IMR-90 (cell line): ENCODE results near the gene MBOAT1. TPM values are rescaled to one million over a fixed set of nuclear protein-coding genes. Genes with fewer than 3 reads are reported as not detected.

Source experiments
- ATAC-seq: fragments of 200-7000 bp; cut with Tn5 transposase; 2 replicates; pipeline ENCODE4 v1.9.1; 2020; ENCODE audit warnings: low read depth, mild to moderate bottlenecking, moderate library complexity
- BruUV-seq: library from RNA; stranded (reverse); fragments of 400-500 nt; replicated peaks from 2 replicates; lab custom pipeline; 2021; lab: Mats Ljungman, UMichigan
- CTCF ChIA-PET: fragments of 300-600 bp; formaldehyde crosslinking; extraction: SDS; loops from one replicate; lab custom pipeline; 2021; ENCODE audit warnings: antibody characterized with exemption; lab: Yijun Ruan, JAX
- POLR2A ChIA-PET: fragments of 300-600 bp; sonication (Branson Sonifier 250); formaldehyde crosslinking; loops from one replicate; lab custom pipeline; 2022; ENCODE audit warnings: antibody characterized with exemption; ENCODE audit not compliant: unreplicated experiment; lab: Charles Lee
- DNase-seq: peaks from one replicate; pipeline ENCODE4 v3.0.0; 2013
- H2AFZ ChIP-seq: replicated peaks from 2 replicates; pipeline ENCODE3; 2013; ENCODE audit warnings: low read length, mild to moderate bottlenecking; ENCODE audit not compliant: poor library complexity
- H2AK5ac ChIP-seq: 2 replicates; pipeline ENCODE4 v1.6.1; 2013; ENCODE audit warnings: low read depth, low read length, inconsistent platforms
- H2AK9ac ChIP-seq: replicated peaks from 2 replicates; pipeline ENCODE3; 2013; ENCODE audit warnings: mild to moderate bottlenecking, low read depth, low read length, moderate library complexity; ENCODE audit not compliant: poor library complexity
- H2BK120ac ChIP-seq: 2 replicates; pipeline ENCODE4 v1.6.1; 2013; ENCODE audit warnings: low read depth, low read length, inconsistent platforms
- H2BK15ac ChIP-seq: 3 replicates; pipeline ENCODE4 v1.6.1; 2013; ENCODE audit warnings: low read depth, low read length, inconsistent platforms
- H2BK20ac ChIP-seq: 2 replicates; pipeline ENCODE4 v1.6.1; 2013; ENCODE audit warnings: low read depth, mild to moderate bottlenecking, inconsistent platforms, low read length, moderate library complexity
- H2BK5ac ChIP-seq: 2 replicates; pipeline ENCODE4 v1.6.1; 2013; ENCODE audit warnings: mild to moderate bottlenecking, low read depth, low read length, inconsistent platforms; ENCODE audit not compliant: poor library complexity, severe bottlenecking
- H3K14ac ChIP-seq: replicated peaks from 2 replicates; pipeline ENCODE4 v1.6.1; 2013; ENCODE audit warnings: low read depth, low read length, inconsistent platforms
- H3K18ac ChIP-seq: 2 replicates; pipeline ENCODE4 v1.6.1; 2013; ENCODE audit warnings: low read depth, low read length, control low read depth
- H3K23ac ChIP-seq: 2 replicates; pipeline ENCODE4 v1.6.1; 2013; ENCODE audit warnings: low read depth, low read length, inconsistent platforms
- H3K27ac ChIP-seq: 2 replicates; pipeline ENCODE4 v1.5.1; 2013; ENCODE audit warnings: mild to moderate bottlenecking, control low read depth, low read length; ENCODE audit not compliant: insufficient read depth
- H3K27me3 ChIP-seq: 2 replicates; pipeline ENCODE4 v1.6.1; 2013; ENCODE audit warnings: low read length; ENCODE audit not compliant: control insufficient read depth, insufficient read depth
- H3K36me3 ChIP-seq: 2 replicates; pipeline ENCODE4 v1.6.1; 2013; ENCODE audit warnings: low read length, mixed read lengths; ENCODE audit not compliant: control insufficient read depth, insufficient read depth
- H3K4ac ChIP-seq: 2 replicates; pipeline ENCODE4 v1.6.1; 2013; ENCODE audit warnings: low read depth, low read length, inconsistent platforms
- H3K4me1 ChIP-seq: 2 replicates; pipeline ENCODE4 v1.6.1; 2013; ENCODE audit warnings: low read length, mixed read lengths; ENCODE audit not compliant: control insufficient read depth, insufficient read depth
- H3K4me2 ChIP-seq: 2 replicates; pipeline ENCODE4 v1.6.1; 2013; ENCODE audit warnings: low read depth, mild to moderate bottlenecking, control low read depth, low read length, moderate library complexity
- H3K4me3 ChIP-seq: 2 replicates; pipeline ENCODE4 v1.5.1; 2013; ENCODE audit warnings: low read depth, mild to moderate bottlenecking, control low read depth, low read length, moderate library complexity; ENCODE audit not compliant: insufficient read depth
- H3K56ac ChIP-seq: 2 replicates; pipeline ENCODE4 v1.6.1; 2013; ENCODE audit warnings: low read length, inconsistent platforms; ENCODE audit not compliant: insufficient read depth; ENCODE audit errors: extremely low read depth
- H3K79me1 ChIP-seq, 2 experiments: 2 replicates each; pipeline ENCODE4 v1.6.1; 2013; ENCODE audit warnings: low read length in 2 of 2, inconsistent platforms in 1 of 2, low read depth in 1 of 2
- H3K9ac ChIP-seq: 2 replicates; pipeline ENCODE4 v1.6.1; 2013; ENCODE audit warnings: low read depth, low read length, control low read depth
- H3K9me1 ChIP-seq: 2 replicates; pipeline ENCODE4 v1.6.1; 2013; ENCODE audit warnings: low read length, inconsistent platforms; ENCODE audit not compliant: insufficient read depth
- H3K9me3 ChIP-seq: 2 replicates; pipeline ENCODE4 v1.6.1; 2013; ENCODE audit warnings: low read length; ENCODE audit not compliant: control insufficient read depth, insufficient read depth
- H4K20me1 ChIP-seq: 2 replicates; pipeline ENCODE4 v1.6.1; 2013; ENCODE audit warnings: low read length, inconsistent platforms; ENCODE audit not compliant: insufficient read depth
- H4K5ac ChIP-seq: 2 replicates; pipeline ENCODE4 v1.6.1; 2013; ENCODE audit warnings: mild to moderate bottlenecking, low read depth, low read length, control low read depth
- H4K8ac ChIP-seq, 2 experiments: 2 replicates each; pipeline ENCODE4 v1.6.1; 2013; ENCODE audit warnings: low read depth in 2 of 2, low read length in 2 of 2, control low read depth in 1 of 2, inconsistent platforms in 1 of 2
- H4K91ac ChIP-seq: 2 replicates; pipeline ENCODE4 v1.6.1; 2013; ENCODE audit warnings: low read depth, low read length, inconsistent platforms; ENCODE audit not compliant: insufficient read depth
- BHLHE40 ChIP-seq: fragments of 150-350 bp; IDR thresholded peaks from 2 replicates; pipeline ENCODE4 v1.6.1; 2016; ENCODE audit warnings: mild to moderate bottlenecking, low read depth, low read length
- CEBPB ChIP-seq: IDR thresholded peaks from 2 replicates; pipeline ENCODE4 v1.6.1; 2012; ENCODE audit warnings: low read depth, low read length, improper control_type of control experiment
- CHD1 ChIP-seq: IDR thresholded peaks from 2 replicates; pipeline ENCODE4 v1.6.1; 2012; ENCODE audit warnings: low read depth, low read length, improper control_type of control experiment
- MXI1 ChIP-seq: IDR thresholded peaks from 2 replicates; pipeline ENCODE4 v1.6.1; 2012; ENCODE audit warnings: low read depth, mild to moderate bottlenecking, low read length, moderate library complexity, borderline replicate concordance
- RAD21 ChIP-seq: IDR thresholded peaks from 2 replicates; pipeline ENCODE4 v1.6.1; 2012; ENCODE audit warnings: low read length, improper control_type of control experiment
- SMC3 ChIP-seq: fragments of 150-350 bp; IDR thresholded peaks from 2 replicates; pipeline ENCODE4 v1.6.1; 2016; ENCODE audit warnings: low read depth, mild to moderate bottlenecking, antibody characterized with exemption, low read length, moderate library complexity
- WGBS, 2 experiments: methylation state at CpG; one replicate each; pipeline versions ENCODE4 v1.1.5 to v1.1.7; 2013; ENCODE audit warnings: missing lambda C conversion rate in 2 of 2; ENCODE audit not compliant: insufficient read length in 1 of 2; ENCODE audit errors: extremely low coverage in 2 of 2; 5-methylcytosine and 5-hydroxymethylcytosine counted together
- dilution Hi-C: fragments of 300-500 bp; cut with HindIII; formaldehyde crosslinking; loops from one replicate; pipeline ENCODE4 v1.14.3; 2018; ENCODE audit warnings: low sequenced_read_pairs; ENCODE audit not compliant: unreplicated experiment
- in situ Hi-C: fragments of 300-500 bp; cut with MboI; formaldehyde crosslinking; loops from 3 replicates; pipeline ENCODE4 v1.14.3; 2019; ENCODE audit warnings: low sequenced_read_pairs, inconsistent platforms, mixed read lengths
- intact Hi-C: fragments of 100-400 bp; cut with micrococcal nuclease; formaldehyde crosslinking; loops from 2 replicates; pipeline ENCODE4 v1.10.0; 2022
- polyA plus RNA-seq, 3 experiments: library from polyadenylated mRNA; depleted of rRNA; stranded (reverse); fragments of >200 nt; gene quantifications; 2 replicates each; pipeline ENCODE4 v1.2.3, GENCODE V29; 2012; ENCODE audit warnings: low replicate concordance in 1 of 3
- total RNA-seq: library from RNA; depleted of rRNA; stranded (reverse); fragments of >200 nt; gene quantifications from 2 replicates; pipeline ENCODE4 v1.2.3, GENCODE V29; 2012
- TF ChIP-seq, protein P1 (sequence below): fragments of 150-350 bp; IDR thresholded peaks from 2 replicates; pipeline ENCODE4 v1.6.1; 2017; ENCODE audit warnings: mild to moderate bottlenecking, antibody characterized with exemption, low read length, low read depth
- TF ChIP-seq, protein P2 (sequence below): conservative IDR thresholded peaks from 2 replicates; pipeline ENCODE4 v1.5.1; 2012; ENCODE audit warnings: mild to moderate bottlenecking, low read depth, low read length, improper control_type of control experiment

MBOAT1 gene
- total and polyA plus RNA-seq, 2 of the 4 experiments (the other 2 are of a cell fraction), result 1.6 to 4.7 TPM

DNA sequence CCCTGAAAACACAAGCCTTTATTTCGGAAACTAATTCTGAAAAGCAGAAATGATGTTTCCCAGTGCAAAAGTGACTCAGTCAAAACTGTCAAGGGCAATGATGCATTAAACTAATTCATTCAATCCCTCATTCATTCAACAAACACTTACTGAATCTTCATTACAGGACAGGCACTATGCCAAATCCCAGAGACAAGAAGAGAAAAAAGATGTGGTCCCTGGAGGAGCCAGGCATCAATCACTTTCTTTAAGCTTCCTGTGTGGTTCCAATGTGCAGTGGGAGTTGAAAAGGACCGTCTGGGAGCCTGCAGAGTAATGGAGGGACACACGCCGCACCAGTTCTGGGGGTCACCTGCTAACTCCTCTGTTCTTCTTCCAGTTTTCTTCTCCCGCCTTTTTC is 113.1 kb downstream of the MBOAT1 start:
- TF ChIP-seq RAD21 (no peak), CHD1 (no peak), BHLHE40 (no peak), CEBPB (no peak), MXI1 (no peak), SMC3 (no peak)
- TF ChIP-seq, protein P1, sequence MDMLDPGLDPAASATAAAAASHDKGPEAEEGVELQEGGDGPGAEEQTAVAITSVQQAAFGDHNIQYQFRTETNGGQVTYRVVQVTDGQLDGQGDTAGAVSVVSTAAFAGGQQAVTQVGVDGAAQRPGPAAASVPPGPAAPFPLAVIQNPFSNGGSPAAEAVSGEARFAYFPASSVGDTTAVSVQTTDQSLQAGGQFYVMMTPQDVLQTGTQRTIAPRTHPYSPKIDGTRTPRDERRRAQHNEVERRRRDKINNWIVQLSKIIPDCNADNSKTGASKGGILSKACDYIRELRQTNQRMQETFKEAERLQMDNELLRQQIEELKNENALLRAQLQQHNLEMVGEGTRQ, result no peak
- TF ChIP-seq, protein P2, sequence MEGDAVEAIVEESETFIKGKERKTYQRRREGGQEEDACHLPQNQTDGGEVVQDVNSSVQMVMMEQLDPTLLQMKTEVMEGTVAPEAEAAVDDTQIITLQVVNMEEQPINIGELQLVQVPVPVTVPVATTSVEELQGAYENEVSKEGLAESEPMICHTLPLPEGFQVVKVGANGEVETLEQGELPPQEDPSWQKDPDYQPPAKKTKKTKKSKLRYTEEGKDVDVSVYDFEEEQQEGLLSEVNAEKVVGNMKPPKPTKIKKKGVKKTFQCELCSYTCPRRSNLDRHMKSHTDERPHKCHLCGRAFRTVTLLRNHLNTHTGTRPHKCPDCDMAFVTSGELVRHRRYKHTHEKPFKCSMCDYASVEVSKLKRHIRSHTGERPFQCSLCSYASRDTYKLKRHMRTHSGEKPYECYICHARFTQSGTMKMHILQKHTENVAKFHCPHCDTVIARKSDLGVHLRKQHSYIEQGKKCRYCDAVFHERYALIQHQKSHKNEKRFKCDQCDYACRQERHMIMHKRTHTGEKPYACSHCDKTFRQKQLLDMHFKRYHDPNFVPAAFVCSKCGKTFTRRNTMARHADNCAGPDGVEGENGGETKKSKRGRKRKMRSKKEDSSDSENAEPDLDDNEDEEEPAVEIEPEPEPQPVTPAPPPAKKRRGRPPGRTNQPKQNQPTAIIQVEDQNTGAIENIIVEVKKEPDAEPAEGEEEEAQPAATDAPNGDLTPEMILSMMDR, result no peak
- no peak overlapping the region for H2BK120ac ChIP-seq
- H2BK20ac ChIP-seq, result no peak overlapping the region
- no peak overlapping the region for H3K4me3 ChIP-seq
- ATAC-seq (no peak), DNase-seq (no peak)
- no peaks in the 10 kb centered on the region for H3K9me1 ChIP-seq
- no peak overlapping the region for H3K14ac ChIP-seq
- no peaks in the 10 kb centered on the region for H3K79me1 ChIP-seq
- no peak overlapping the region for H3K18ac ChIP-seq
- H3K9me3 ChIP-seq, result no peaks in the 10 kb centered on the region
- no peak overlapping the region for H3K23ac ChIP-seq
- H2BK5ac ChIP-seq, result no peak overlapping the region
- H4K91ac ChIP-seq, result no peak overlapping the region
- no peak overlapping the region for H3K9ac ChIP-seq
- H2AK5ac ChIP-seq, result no peak overlapping the region
- dilution Hi-C loops, result no loop called here
- H3K27me3 ChIP-seq, result no peaks in the 10 kb centered on the region
- H4K5ac ChIP-seq, result no peak overlapping the region
- H3K56ac ChIP-seq, result no peak overlapping the region
- H3K4me2 ChIP-seq, result no peak overlapping the region
- no peak overlapping the region for H3K4ac ChIP-seq
- ChIA-PET POLR2A (no interaction called here), CTCF (interaction anchor here (1.5 kb wide), 1 partner anchor 27 kb away, joined by 4 read pairs; no protein-coding TSS in a partner anchor)
- H3K4me1 ChIP-seq, result no peaks in the 10 kb centered on the region
- H2AK9ac ChIP-seq, result no peak overlapping the region
- H2BK15ac ChIP-seq, result no peak overlapping the region
- in situ Hi-C loops, result no loop called here
- no peak overlapping the region for H2AFZ ChIP-seq
- H3K27ac ChIP-seq, result no peak overlapping the region
- no peak overlapping the region for H4K8ac ChIP-seq
- intact Hi-C loops, result no loop called here
- BruUV-seq, result no TSS peak
- WGBS, 2 experiments, result no CpG with 5 or more reads among the region's 5 CpGs
- H4K20me1 ChIP-seq, result no peaks in the 10 kb centered on the region
- no peaks in the 10 kb centered on the region for H3K36me3 ChIP-seq
